SU-DHL-6 (cell line): ENCODE data around the gene MED12L.

Experiments used
- EZH2phosphoT487 ChIP-seq: fragments of 200-600 bp; sonication (generic), shearing (Covaris generic); conservative IDR thresholded peaks from 2 replicates; pipeline ENCODE4 v1.6.1; 2018; ENCODE audit warnings: mild to moderate bottlenecking, antibody characterized with exemption, low read length, moderate library complexity, mixed read lengths
- TF ChIP-seq, protein P1 (sequence below): fragments of 200-600 bp; sonication (generic); IDR thresholded peaks from one replicate; pipeline ENCODE4 v1.5.1; 2017; ENCODE audit warnings: antibody characterized with exemption, mild to moderate bottlenecking, low read length, moderate library complexity; ENCODE audit not compliant: insufficient read depth, poor library complexity, severe bottlenecking

DNA sequence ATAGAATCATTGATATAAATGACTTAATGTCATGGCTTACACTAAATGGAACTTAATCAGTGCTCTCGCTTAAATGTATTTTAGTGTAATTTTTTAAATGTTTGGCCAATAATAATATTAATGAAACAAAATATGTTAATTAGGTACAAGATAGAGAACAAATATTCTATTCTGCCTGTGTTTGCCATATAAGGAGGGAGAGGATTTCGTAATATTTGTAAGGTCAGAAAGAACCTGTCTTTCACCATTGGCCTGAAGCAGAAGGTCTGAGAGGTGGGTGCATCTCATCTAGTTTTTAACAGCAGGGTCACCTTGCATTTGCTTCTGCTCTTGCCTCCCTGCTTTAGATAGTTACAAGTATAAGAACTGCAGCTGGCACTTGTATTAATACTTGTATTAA, 228.7 kb downstream of the MED12L start:
- TF ChIP-seq, protein P1, sequence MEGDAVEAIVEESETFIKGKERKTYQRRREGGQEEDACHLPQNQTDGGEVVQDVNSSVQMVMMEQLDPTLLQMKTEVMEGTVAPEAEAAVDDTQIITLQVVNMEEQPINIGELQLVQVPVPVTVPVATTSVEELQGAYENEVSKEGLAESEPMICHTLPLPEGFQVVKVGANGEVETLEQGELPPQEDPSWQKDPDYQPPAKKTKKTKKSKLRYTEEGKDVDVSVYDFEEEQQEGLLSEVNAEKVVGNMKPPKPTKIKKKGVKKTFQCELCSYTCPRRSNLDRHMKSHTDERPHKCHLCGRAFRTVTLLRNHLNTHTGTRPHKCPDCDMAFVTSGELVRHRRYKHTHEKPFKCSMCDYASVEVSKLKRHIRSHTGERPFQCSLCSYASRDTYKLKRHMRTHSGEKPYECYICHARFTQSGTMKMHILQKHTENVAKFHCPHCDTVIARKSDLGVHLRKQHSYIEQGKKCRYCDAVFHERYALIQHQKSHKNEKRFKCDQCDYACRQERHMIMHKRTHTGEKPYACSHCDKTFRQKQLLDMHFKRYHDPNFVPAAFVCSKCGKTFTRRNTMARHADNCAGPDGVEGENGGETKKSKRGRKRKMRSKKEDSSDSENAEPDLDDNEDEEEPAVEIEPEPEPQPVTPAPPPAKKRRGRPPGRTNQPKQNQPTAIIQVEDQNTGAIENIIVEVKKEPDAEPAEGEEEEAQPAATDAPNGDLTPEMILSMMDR: no peak
- no peak for TF ChIP-seq EZH2phosphoT487
